ENCODE data around the gene HOXB3.

The HOXB3 gene

GRCh38 chr17:48556576-48557401, 33.3 kb downstream of the HOXB3 start:
- no peak for DNase-seq (ENCODE audit: low read depth in 2 of 2)

DNA sequence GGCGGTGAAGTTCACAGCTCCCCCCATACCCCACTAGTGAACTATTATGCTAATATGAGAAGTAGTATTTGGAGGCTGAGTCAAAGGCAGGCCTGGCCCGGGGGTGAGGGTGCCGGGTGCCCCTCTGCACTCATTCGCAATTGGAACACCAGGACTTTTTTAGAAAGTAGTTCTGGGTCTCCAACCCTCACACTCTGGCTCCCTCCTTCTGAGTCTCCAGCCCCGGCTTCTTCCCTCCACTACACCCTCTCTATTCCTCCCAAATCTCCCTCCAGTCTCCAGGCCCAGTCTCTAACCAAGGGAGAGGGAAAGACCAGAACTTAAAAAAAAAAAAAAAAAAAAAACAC, 33.8 kb downstream of the HOXB3 start:
- DNase-seq (ENCODE audit: low read depth in 2 of 2): no peak

- DNase-seq (ENCODE audit: low read depth in 2 of 2): no peak
These were observed 34.5 kb downstream of the HOXB3 start for GRCh38 chr17:48555258-48556228.

DNA sequence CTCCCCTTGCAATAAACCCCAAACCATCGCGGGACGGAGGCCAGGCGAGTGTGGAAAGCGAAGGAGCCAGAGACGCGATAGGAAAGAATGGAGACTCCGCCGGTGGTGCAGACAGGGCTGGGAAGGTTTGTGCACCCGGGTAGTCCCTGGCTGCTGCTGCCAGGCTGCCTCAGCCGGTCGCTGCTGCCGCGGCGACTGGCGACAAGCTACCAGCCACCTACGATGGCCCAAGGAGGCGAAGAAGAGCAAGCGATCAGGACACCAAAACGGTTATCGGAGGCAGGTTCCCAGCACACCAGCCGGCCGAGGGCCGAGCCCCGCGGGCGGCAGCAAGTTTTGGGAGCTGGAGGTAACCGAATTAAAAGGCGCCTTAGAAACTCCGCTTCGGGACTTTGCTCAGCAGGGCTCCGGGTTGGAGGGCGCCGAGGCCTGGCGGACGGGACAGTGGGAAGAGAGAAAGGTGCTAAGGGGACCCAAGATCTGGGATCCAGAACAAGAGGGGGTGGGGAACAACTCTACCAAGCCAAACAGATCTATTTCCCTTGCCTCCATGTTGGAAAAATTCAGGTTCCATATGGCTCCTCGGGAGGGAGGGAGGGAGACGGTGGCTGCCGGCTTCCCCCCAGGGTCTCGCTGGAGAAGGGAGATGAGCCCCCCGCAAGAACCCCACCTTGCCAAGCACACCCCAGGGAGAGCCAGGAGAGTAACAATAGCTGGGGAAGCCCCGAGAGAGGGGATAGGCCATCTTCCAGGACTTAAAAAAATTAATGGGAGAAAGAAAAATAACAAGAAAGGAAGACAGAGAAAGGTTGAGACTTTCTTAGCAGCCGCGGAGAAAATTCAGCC, 35.4 kb downstream of the HOXB3 start:
- DNase-seq (ENCODE audit: low read depth in 2 of 2): no peak

GRCh38 chr17:48553826-48554225, 36.2 kb downstream of the HOXB3 start:
- no peak for DNase-seq (ENCODE audit: low read depth in 2 of 2)

GRCh38 chr17:48553190-48553547, 36.9 kb downstream of the HOXB3 start:
- DNase-seq (ENCODE audit: low read depth in 2 of 2): no peak

DNA sequence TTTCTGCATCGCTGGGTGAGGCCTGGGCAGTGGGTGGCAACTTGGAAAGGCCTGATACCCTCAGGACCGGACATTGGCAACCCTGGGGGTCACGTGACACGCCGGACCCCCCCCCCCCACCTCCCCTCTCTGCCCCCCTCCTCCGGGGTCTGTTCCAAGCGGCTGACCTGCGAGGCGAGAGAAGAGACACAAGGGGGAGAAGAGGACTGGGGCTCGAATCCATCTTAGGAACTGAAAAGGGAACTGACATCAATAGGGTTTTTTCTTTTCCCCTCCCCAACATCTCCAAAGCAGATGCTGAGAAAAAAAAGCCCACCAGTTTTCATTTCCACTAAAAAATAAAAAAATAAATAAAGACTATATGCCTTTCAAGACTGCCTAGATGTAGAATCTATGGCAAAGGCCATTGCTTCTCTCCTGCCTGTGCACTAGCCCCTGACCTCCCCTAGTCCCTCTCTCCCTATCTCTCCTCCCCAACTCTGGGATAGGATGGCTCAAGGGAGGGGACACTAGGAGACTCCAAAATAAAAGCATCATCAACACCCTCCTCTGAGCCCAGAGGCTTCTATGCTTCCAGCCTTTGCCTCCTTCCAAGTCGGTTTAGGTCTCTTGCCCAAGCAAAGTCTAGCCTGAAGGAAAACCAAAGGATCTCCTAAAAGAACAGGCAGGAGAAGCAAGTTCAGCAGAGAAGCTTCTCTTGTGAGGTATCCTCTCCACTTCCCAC, 37.4 kb downstream of the HOXB3 start:
- no peak for DNase-seq (ENCODE audit: low read depth in 2 of 2)

- DNase-seq (ENCODE audit: low read depth in 2 of 2): no peak
These were observed 38.2 kb downstream of the HOXB3 start for GRCh38 chr17:48551596-48552465.

DNA sequence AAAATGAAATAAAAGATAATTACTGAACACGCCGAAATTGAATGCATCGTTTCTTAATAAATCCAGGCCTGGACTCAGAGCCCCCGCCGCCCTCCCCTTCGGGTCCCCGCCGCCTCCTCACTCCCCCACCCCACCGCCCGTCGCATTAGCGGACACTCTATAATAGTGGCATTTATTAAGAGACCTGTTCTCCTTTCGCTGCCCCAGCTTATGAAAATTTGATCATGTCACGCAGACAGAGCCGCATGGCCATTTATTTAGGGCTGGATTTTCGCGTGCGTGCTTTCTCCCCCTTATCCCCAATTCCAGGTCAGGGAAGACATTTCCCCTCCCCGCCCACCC, 38.9 kb downstream of the HOXB3 start:
- no peak for DNase-seq (ENCODE audit: low read depth in 2 of 2)

- DNase-seq (ENCODE audit: low read depth in 2 of 2): no peak
These were observed 39.4 kb downstream of the HOXB3 start for GRCh38 chr17:48550502-48551213.

DNA sequence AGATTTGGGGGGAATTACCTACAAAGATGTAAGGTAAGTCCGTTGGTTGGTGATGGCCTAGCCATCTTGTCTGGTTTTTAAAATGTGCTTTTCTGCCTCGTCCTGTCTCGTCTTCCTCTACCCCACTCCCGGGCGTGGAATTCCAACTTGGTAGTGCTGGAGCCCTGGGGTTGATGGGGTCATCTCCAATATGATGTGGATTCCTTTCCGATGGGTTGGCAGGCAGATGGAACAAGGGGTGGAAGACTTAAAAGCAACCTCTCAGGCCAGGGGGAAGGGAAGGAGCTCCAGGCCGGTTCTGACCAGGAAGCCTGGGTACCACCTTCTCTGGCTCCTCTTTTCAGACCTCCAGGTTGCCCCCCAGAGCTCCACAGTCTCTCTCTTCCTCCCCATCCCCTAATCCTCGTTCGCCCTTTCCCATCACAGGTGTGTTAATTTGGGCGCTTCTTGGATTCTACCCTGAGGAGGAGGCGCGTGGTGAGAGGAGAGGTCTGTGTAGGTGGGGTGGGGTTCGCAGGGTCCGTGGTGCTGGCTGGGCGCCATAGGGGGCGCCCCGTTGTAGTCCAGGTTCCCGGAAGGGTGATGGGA, 40.0 kb downstream of the HOXB3 start:
- no peak for DNase-seq (ENCODE audit: low read depth in 2 of 2)

DNA sequence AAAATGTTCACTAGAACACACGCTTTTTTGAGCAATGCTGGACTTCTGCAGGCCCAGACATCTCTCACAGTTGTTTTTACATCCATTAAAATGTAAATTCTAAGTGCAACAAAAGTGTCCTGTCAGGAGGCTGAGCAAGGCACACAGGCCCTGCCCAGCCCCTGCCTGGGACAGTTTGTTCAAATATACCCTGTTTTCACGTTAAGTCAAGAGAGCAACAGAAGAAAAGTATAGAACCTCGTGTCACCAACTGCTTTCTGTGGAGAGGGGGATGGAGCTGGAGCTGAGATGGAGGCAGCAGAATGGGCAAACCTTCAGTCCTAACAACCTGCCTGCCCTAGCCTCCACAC, 40.8 kb downstream of the HOXB3 start:
- no peak for DNase-seq (ENCODE audit: low read depth in 2 of 2)

DNA sequence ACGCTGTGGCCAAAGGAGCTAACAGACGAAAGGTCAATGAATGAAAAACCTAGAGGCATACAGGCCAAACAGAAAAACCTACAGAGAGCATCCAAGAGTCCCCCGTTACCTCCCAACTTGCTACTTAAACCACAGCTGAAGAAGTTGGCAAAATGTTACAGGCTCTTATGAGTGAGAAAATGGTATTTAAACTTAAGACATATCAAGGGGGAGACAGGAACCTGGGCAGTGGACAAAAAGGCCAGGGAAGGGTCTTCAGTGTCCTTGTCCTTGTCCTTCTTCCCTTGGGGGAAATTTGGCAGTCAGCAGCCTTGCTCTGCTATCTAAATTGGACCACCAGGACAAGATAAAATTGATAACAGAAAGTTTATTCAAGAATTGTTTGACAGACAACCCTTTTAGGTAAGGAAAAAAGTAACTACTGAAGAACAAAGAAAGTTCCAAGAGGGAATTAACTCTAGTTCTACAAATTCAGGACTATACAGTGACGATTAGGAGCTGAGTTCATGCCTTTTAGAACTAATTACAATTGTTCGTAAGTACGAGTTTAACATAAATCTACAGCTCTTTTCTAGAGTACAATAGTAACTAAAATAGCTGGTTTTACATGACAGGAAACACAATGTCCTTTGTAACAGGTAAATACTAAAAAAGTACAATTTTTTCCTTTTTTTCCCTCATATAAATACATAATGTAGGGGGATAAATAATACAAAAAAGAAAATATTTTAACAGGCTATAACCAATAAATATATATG, 41.3 kb downstream of the HOXB3 start:
- DNase-seq (ENCODE audit: low read depth in 2 of 2): no peak

- no peak for DNase-seq (ENCODE audit: low read depth in 2 of 2)
These were observed 42.1 kb downstream of the HOXB3 start for GRCh38 chr17:48547808-48548522.

DNA sequence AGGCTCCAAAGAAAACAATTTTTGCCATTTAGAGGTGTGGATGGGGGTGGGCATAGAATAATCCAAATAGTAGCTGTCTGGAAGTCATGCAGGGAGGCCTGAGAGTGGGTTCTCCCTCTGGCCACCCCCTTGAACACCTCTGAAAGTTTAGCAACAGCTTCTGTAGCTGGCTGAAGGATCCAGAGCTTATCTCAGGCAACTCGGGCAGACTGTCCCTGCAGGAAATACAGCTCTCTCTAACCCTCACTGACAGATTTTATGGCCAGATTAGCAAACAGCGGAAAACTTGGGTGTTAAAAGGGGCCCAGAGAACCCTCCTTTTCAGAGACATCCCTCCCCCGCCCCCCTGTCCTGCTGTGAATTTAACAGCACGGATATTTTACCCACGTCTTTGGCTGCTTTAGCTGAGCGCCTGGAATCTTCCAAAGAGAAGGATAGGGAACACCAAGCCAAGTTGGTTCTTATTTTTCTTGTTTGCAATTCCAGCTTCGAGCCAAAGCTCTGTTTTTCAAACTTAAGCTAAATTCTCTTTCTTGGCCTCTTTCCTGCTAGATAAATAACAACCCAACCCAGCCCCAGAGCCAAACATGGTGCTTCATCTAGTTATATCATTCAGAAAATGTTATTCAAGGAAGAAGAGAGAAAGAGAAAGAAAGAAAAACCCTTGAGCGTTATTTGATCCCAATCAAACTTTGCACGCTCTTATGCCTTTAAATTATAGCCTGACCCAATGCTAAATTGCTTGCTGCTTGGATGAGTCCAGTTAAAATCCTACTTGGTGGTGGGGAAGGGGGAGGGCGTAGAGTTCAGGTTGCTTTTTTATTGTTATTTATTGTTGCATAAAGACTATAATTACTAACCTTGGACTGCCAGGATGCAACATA, 42.9 kb downstream of the HOXB3 start:
- DNase-seq (ENCODE audit: low read depth in 2 of 2): no peak

DNA sequence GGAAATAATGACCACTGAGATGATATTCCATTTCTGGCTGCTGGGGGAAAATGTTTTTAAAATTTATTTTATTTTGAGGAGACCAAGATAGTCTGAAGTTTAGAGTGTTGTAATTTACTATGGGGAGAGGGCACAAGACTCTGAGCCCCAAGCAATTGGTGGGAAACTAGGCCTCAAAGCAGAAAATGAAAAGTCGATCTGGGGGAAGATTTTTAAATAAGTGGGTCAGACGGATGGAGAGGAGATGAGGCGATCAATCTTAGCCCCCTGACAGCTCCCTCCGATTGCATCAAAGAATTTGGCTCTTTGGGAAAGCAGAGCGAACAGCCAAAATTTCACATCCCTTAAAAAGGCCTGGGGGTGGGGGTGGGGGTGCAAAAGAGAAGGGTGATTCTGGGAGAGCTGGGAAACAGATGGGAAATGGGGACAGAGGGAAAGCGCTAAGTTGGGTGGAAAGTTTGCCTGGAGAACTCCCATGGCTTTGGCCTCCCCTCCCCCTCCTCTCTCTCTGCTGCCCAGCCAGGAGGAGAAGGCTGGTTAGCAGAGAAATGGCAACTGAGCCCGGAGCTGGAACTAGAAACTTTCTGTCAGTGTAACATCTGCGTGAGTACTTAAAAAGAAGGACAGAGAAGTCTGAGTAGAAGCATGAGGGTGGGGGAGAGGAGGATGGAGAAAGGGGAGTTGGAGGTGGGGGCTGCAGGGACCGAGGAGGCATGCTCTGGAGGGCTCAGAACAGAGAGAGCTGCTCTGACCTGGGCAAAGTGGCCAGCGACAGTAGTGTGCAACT, 43.7 kb downstream of the HOXB3 start:
- no peak for DNase-seq (ENCODE audit: low read depth in 2 of 2)
